CD14-positive monocyte (primary cell): ENCODE measurements around the gene PLS3. TPM values are rescaled to one million over a fixed set of nuclear protein-coding genes. Genes with fewer than 3 reads are reported as not detected.

ENCODE experiments used
- DNase-seq, 3 donors: peaks; one replicate each; pipeline ENCODE4 v3.0.0-alpha.2; 2011 to 2022
- H2AFZ ChIP-seq: 2 replicates; pipeline ENCODE4 v1.6.0; 2012; ENCODE audit warnings: mild to moderate bottlenecking, low read depth, low read length, inconsistent platforms; ENCODE audit not compliant: insufficient read depth, poor library complexity, severe bottlenecking
- H3K27ac ChIP-seq, 2 donors: 1 replicate in 1 of 2; 2 replicates in 1 of 2; pipeline ENCODE4 v1.5.1; 2012 to 2013; ENCODE audit warnings: low read length in 2 of 2, control low read depth in 1 of 2, inconsistent platforms in 1 of 2, low read depth in 1 of 2, mild to moderate bottlenecking in 1 of 2
- H3K27me3 ChIP-seq, 2 donors: one replicate each; pipeline versions ENCODE4 v1.6.0 to v1.6.1; 2011 to 2013; ENCODE audit warnings: low read length in 2 of 2; ENCODE audit not compliant: control insufficient read depth in 2 of 2, insufficient read depth in 2 of 2
- H3K36me3 ChIP-seq, 2 donors: replicated peaks in 1 of 2; 1 replicate in 1 of 2; 2 replicates in 1 of 2; pipeline versions ENCODE4 v1.5.1 to v1.6.1; 2012 to 2013; ENCODE audit warnings: low read length in 2 of 2, control low read depth in 1 of 2, inconsistent platforms in 1 of 2, mild to moderate bottlenecking in 1 of 2; ENCODE audit not compliant: insufficient read depth in 2 of 2, control insufficient read depth in 1 of 2
- H3K4me1 ChIP-seq, 2 donors: 1 replicate in 1 of 2; 2 replicates in 1 of 2; pipeline versions ENCODE4 v1.5.1 to v1.6.1; 2012 to 2013; ENCODE audit warnings: low read length in 2 of 2, control low read depth in 1 of 2, inconsistent platforms in 1 of 2, mild to moderate bottlenecking in 1 of 2, moderate library complexity in 1 of 2; ENCODE audit not compliant: insufficient read depth in 2 of 2, control insufficient read depth in 1 of 2
- H3K4me2 ChIP-seq: replicated peaks from 2 replicates; pipeline ENCODE3; 2012; ENCODE audit warnings: low read length, moderate library complexity, mild to moderate bottlenecking; ENCODE audit not compliant: poor library complexity, severe bottlenecking; ENCODE audit errors: extremely low read depth
- H3K4me3 ChIP-seq, 3 experiments: fragments of 200-600 bp in 1 of 3; sonication (generic) in 1 of 3; replicated peaks in 1 of 3; 1 replicate in 2 of 3; 2 replicates in 1 of 3; pipeline ENCODE4 v1.5.1; 2011 to 2013; ENCODE audit warnings: low read length in 3 of 3, mild to moderate bottlenecking in 3 of 3, control low read depth in 2 of 3, low read depth in 2 of 3, inconsistent platforms in 1 of 3, moderate library complexity in 1 of 3
- H3K79me2 ChIP-seq: 2 replicates; pipeline ENCODE4 v1.6.0; 2012; ENCODE audit warnings: mild to moderate bottlenecking, control low read depth, inconsistent platforms, low read length, moderate library complexity; ENCODE audit not compliant: insufficient read depth
- H3K9ac ChIP-seq: 2 replicates; pipeline ENCODE4 v1.6.0; 2017; ENCODE audit warnings: low read length, mild to moderate bottlenecking; ENCODE audit not compliant: insufficient read depth, poor library complexity, severe bottlenecking
- H3K9me3 ChIP-seq, 2 donors: replicated peaks in 1 of 2; 1 replicate in 1 of 2; 2 replicates in 1 of 2; pipeline versions ENCODE4 v1.5.1 to v1.6.1; 2012 to 2013; ENCODE audit warnings: low read length in 2 of 2, control low read depth in 1 of 2; ENCODE audit not compliant: control insufficient read depth in 1 of 2, insufficient read depth in 1 of 2
- H4K20me1 ChIP-seq: 2 replicates; pipeline ENCODE4 v1.6.0; 2012; ENCODE audit warnings: mild to moderate bottlenecking, low read length, control low read depth, moderate library complexity; ENCODE audit not compliant: insufficient read depth
- H3K27ac Mint-ChIP-seq, 7 donors: one replicate each; pipeline ENCODE4 v1.8.0; 2020; ENCODE audit warnings: mild to moderate bottlenecking in 7 of 7, mixed read lengths in 7 of 7, moderate library complexity in 6 of 7, inconsistent platforms in 2 of 7
- H3K27me3 Mint-ChIP-seq, 3 donors: one replicate each; pipeline ENCODE4 v1.8.0; 2021 to 2022; ENCODE audit warnings: low read depth in 3 of 3, mild to moderate bottlenecking in 3 of 3, mixed read lengths in 3 of 3, moderate library complexity in 3 of 3, inconsistent platforms in 1 of 3
- H3K36me3 Mint-ChIP-seq, 2 donors: one replicate each; pipeline ENCODE4 v1.8.0; 2020; ENCODE audit warnings: mixed read lengths in 2 of 2, inconsistent platforms in 1 of 2, mild to moderate bottlenecking in 1 of 2
- H3K4me1 Mint-ChIP-seq: one replicate; pipeline ENCODE4 v1.8.0; 2020; ENCODE audit warnings: mild to moderate bottlenecking, mixed read lengths
- H3K4me3 Mint-ChIP-seq, 2 donors: one replicate each; pipeline ENCODE4 v1.8.0; 2020; ENCODE audit warnings: mild to moderate bottlenecking in 2 of 2, mixed read lengths in 2 of 2, moderate library complexity in 1 of 2
- H3K9me3 Mint-ChIP-seq, 7 donors: one replicate each; pipeline ENCODE4 v1.8.0; 2020 to 2022; ENCODE audit warnings: mixed read lengths in 7 of 7, mild to moderate bottlenecking in 6 of 7, moderate library complexity in 6 of 7, inconsistent platforms in 2 of 7
- WGBS: methylation state at CpG from one replicate; pipeline ENCODE4 v1.1.5; 2013; ENCODE audit warnings: missing lambda C conversion rate; ENCODE audit not compliant: insufficient coverage; 5-methylcytosine and 5-hydroxymethylcytosine counted together
- intact Hi-C, 2 donors: fragments of 100-400 bp; cut with micrococcal nuclease; formaldehyde crosslinking; loops; one replicate each; pipeline versions ENCODE4 v1.15.0 to v1.15.1; 2023
- polyA plus RNA-seq, 3 donors: library from polyadenylated mRNA; depleted of rRNA in 1 of 3; unstranded in 2 of 3; stranded (reverse) in 1 of 3; fragments of 300-500 nt in 2 of 3; fragments of >200 nt in 1 of 3; fragmentation: Illumina TruSeq in 2 of 3; gene quantifications; 1 replicate in 2 of 3; 2 replicates in 1 of 3; pipeline ENCODE4 v1.2.3, GENCODE V29; 2012 to 2021
- TF ChIP-seq, protein P1 (sequence below): fragments of 200-600 bp; IDR thresholded peaks from one replicate; pipeline ENCODE4 v1.8.0; 2022; ENCODE audit warnings: antibody characterized with exemption, mild to moderate bottlenecking

The PLS3 gene
- polyA plus RNA-seq, 3 donors, result 0.16 TPM; not detected in 2

DNA sequence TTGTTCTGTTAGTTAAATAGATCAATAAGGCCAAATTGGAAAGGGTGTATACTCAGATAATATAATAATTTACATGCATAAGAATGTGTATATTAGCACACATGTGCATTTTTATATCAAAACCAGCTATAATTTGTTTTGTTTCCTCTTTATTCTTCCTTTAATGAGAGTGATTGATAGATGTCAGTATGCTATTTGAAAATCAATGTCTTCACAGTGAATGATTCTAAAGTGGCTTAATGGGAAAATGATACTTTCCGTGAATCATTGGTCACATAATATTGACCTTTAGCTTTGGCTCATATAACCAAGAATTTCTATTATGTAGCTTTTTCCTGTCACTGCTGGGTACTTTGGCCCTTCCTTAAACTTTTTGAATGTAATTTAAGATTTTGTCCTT, 48.6 kb downstream of the PLS3 start:
- Histone ChIP-seq H3K4me1 (no peaks in the 10 kb centered on the region), H3K9ac (no peak overlapping the region), H3K36me3 (no peaks in the 10 kb centered on the region), H3K4me3 (no peak overlapping the region), H3K4me2 (no peak overlapping the region), H4K20me1 (no peaks in the 10 kb centered on the region), H3K27ac (no peak overlapping the region), H3K27me3 (peaks cover 0 to 8% of the 10 kb centered on the region in 2 donors), H3K9me3 (no peaks in the 10 kb centered on the region), H2AFZ (no peak overlapping the region), H3K79me2 (no peaks in the 10 kb centered on the region)
- no peak for DNase-seq
- intact Hi-C loops, result no loop called here
- Mint-ChIP-seq H3K27ac (no peak overlapping the region), H3K27me3 (peaks cover 0 to 3% (median 0%) of the 10 kb centered on the region in 3 donors), H3K4me3 (no peak overlapping the region), H3K36me3 (no peaks in the 10 kb centered on the region), H3K4me1 (no peaks in the 10 kb centered on the region), H3K9me3 (no peaks in the 10 kb centered on the region)
- no CpG with 5 or more reads among the region's 1 CpG for WGBS
- TF ChIP-seq, protein P1, sequence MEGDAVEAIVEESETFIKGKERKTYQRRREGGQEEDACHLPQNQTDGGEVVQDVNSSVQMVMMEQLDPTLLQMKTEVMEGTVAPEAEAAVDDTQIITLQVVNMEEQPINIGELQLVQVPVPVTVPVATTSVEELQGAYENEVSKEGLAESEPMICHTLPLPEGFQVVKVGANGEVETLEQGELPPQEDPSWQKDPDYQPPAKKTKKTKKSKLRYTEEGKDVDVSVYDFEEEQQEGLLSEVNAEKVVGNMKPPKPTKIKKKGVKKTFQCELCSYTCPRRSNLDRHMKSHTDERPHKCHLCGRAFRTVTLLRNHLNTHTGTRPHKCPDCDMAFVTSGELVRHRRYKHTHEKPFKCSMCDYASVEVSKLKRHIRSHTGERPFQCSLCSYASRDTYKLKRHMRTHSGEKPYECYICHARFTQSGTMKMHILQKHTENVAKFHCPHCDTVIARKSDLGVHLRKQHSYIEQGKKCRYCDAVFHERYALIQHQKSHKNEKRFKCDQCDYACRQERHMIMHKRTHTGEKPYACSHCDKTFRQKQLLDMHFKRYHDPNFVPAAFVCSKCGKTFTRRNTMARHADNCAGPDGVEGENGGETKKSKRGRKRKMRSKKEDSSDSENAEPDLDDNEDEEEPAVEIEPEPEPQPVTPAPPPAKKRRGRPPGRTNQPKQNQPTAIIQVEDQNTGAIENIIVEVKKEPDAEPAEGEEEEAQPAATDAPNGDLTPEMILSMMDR, result no peak

DNA sequence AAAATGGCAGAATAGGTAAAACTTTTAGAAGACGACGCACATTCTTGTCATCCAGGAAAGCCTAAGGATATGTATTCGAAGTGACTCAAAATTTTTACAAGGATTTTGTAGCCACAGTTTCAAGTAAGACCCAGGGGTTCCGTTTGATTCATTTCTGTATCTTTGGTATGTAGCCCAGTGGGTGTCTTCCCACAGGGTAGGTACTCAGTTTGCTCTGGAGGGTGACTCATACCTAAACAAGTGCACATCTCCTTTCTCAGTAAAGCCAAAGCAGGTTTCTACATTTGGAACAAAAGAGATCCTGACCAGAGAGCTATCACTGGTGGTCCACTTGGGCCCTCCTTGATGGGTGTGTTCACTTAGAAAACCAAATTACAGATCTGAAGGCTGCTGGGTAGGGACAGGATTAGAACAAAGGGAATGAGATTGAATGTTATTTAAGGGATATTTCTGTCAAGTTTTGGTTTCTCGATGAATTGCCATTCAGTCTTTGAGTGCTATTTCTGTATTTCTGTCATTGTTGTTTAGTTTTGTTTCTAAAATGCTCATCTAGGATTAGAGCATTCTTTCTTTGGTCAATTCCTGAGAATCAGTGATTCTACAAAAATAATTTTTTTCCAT, 56.1 kb downstream of the PLS3 start:
- H3K36me3 Mint-ChIP-seq, result no peaks in the 10 kb centered on the region
- no peaks in the 10 kb centered on the region for H3K9me3 Mint-ChIP-seq
- no peaks in the 10 kb centered on the region for H3K79me2 ChIP-seq

More for the DNA sequence above, 56.1 kb downstream of the PLS3 start:
- DNase-seq, result no peak
- WGBS, result 60% methylated on average over 1 of the region's 5 CpGs
- intact Hi-C loops, result no loop called here
- no peak overlapping the region for H2AFZ ChIP-seq
- H3K4me3 Mint-ChIP-seq, result no peak overlapping the region
- H3K4me1 Mint-ChIP-seq, result no peaks in the 10 kb centered on the region
- no peak overlapping the region for H3K4me2 ChIP-seq
- H3K4me3 ChIP-seq, result no peak overlapping the region
- TF ChIP-seq, protein P1, result no peak
- H3K4me1 ChIP-seq, result no peaks in the 10 kb centered on the region
- peaks cover 0 to 14% of the 10 kb centered on the region in 2 donors for H3K27me3 ChIP-seq
- H3K36me3 ChIP-seq, result no peaks in the 10 kb centered on the region
- no peak overlapping the region for H3K9ac ChIP-seq
- no peaks in the 10 kb centered on the region for H4K20me1 ChIP-seq
- no peak overlapping the region for H3K27ac Mint-ChIP-seq
- no peaks in the 10 kb centered on the region for H3K9me3 ChIP-seq
- no peak overlapping the region for H3K27ac ChIP-seq
- peaks cover 0 to 10% (median 1%) of the 10 kb centered on the region in 3 donors for H3K27me3 Mint-ChIP-seq
